ENCODE measurements around the gene MSANTD1. TPM values are rescaled to one million over a fixed set of nuclear protein-coding genes. Genes with fewer than 3 reads are reported as not detected.

Gene MSANTD1
- total RNA-seq, 1 experiment from 2014 or later, result 0.71 TPM

GRCh38 chr4:3210467-3210866 is 38.5 kb upstream of the MSANTD1 start:
- intact Hi-C loops (cut with micrococcal nuclease), result no loop called here
- Histone ChIP-seq H3K36me3 (ENCODE audit: control insufficient read depth in 1 of 2, insufficient read depth in 2 of 2, low read length in 2 of 2) (peaks cover 12 to 37% of the 10 kb centered on the region in 2 experiments), H3K27ac (ENCODE audit: low read depth, low read length) (no peak overlapping the region), H4K20me1 (ENCODE audit: insufficient read depth) (no peaks in the 10 kb centered on the region), H2AFZ (ENCODE audit: low read depth, low read length, poor library complexity, severe bottlenecking) (no peak overlapping the region), H3K9ac (ENCODE audit: low read length) (no peak overlapping the region), H3K4me3 (replicated peaks in 1 of 2; ENCODE audit: low read depth in 1 of 2, low read length in 2 of 2) (no peak overlapping the region), H3K9me3 (ENCODE audit: control insufficient read depth in 1 of 2, insufficient read depth in 1 of 2, low read depth in 1 of 2, low read length in 2 of 2) (no peaks in the 10 kb centered on the region), H3K79me2 (ENCODE audit: insufficient read depth, low read length) (no peaks in the 10 kb centered on the region), H3K4me1 (ENCODE audit: control insufficient read depth in 1 of 2, insufficient read depth in 2 of 2, low read length in 2 of 2) (no peaks in the 10 kb centered on the region), H3K27me3 (ENCODE audit: insufficient read depth, low read length) (no peaks in the 10 kb centered on the region), H3K4me2 (ENCODE audit: low read length) (no peak overlapping the region), H3K9me2 (ENCODE audit: insufficient read depth) (no peaks in the 10 kb centered on the region)
- TF ChIP-seq RAD21 (IDR thresholded peaks at IDR 0.05; ENCODE audit: low read depth) (no peak), ZBTB33 (IDR thresholded peaks at IDR 0.05; ENCODE audit: extremely low read depth, insufficient replicate concordance, low read length) (no peak), YY1 (IDR thresholded peaks at IDR 0.05; ENCODE audit: extremely low read depth, insufficient replicate concordance, low read depth, low read length) (no peak), REST (IDR thresholded peaks at IDR 0.05; ENCODE audit: low read depth) (no peak), ZFX (IDR thresholded peaks at IDR 0.05) (no peak), CEBPB (IDR thresholded peaks at IDR 0.05; ENCODE audit: low read depth) (no peak), ATF3 (IDR thresholded peaks at IDR 0.05) (no peak), TCF7L2 (IDR thresholded peaks at IDR 0.05; ENCODE audit: borderline replicate concordance, extremely low read depth, insufficient read depth, insufficient read length) (no peak), FOSL1 (IDR thresholded peaks at IDR 0.05; ENCODE audit: low read depth) (no peak), EZH2phosphoT487 (IDR thresholded peaks at IDR 0.05; ENCODE audit: borderline replicate concordance) (no peak), ZNF274 (IDR thresholded peaks at IDR 0.05; ENCODE audit: low read depth, low read length) (no peak), SRF (IDR thresholded peaks at IDR 0.05; ENCODE audit: low read depth) (no peak), EGR1 (IDR thresholded peaks at IDR 0.05; ENCODE audit: low read depth) (no peak), MAX (IDR thresholded peaks at IDR 0.05) (no peak), JUND (IDR thresholded peaks at IDR 0.05) (no peak), POLR2A (IDR thresholded peaks at IDR 0.05; ENCODE audit: borderline replicate concordance, extremely low read depth, insufficient read depth, insufficient read length) (no peak), POLR2AphosphoS5 (IDR thresholded peaks at IDR 0.05; ENCODE audit: low read depth, low read length) (no peak)
- POLR2A ChIA-PET, result no interaction called here
- CTCF ChIA-PET, result no interaction called here
- BruUV-seq (replicated peaks), result no TSS peak
- no peak for ATAC-seq
- no peak for DNase-seq (ENCODE audit: low read depth, low spot score)
- RAD21 ChIA-PET (ENCODE audit: low non-redundant PET in 1 of 2, low total read pairs in 2 of 2, uncharacterized antibody in 2 of 2, unreplicated experiment in 2 of 2), result no interaction called here

Data from HCT116 (cell line).